GM18502 (cell line): ENCODE data around the gene ALDOC.
A peak's percentile ranks its signal among the peaks of the same experiment; 100 is the strongest.
"Not testable (repeated sequence)": the region's sequence is repeated elsewhere in the genome, so short reads cannot be mapped to it uniquely, and the experiment has no call there.

Experiments
- ATAC-seq: cut with Tn5 transposase; IDR thresholded peaks from one replicate; pipeline ENCODE4 v1.9.1; 2021; ENCODE audit warnings: mild to moderate bottlenecking; ENCODE audit not compliant: unreplicated experiment, poor library complexity

Gene ALDOC

GRCh38 chr17:28584434-28584833, 7.7 kb upstream of the ALDOC start:
- ATAC-seq = no peak

- ATAC-seq = no peak
These were observed 5.8 kb upstream of the ALDOC start for GRCh38 chr17:28582513-28582912.

GRCh38 chr17:28580959-28581358, 4.3 kb upstream of the ALDOC start:
- ATAC-seq = no peak

- no peak for ATAC-seq
These were observed 2.8 kb upstream of the ALDOC start for GRCh38 chr17:28579526-28579925.

GRCh38 chr17:28578246-28579195, 1.8 kb upstream of the ALDOC start:
- ATAC-seq = no peak

GRCh38 chr17:28577466-28577824, 750 bp upstream of the ALDOC start:
- ATAC-seq = no peak

- ATAC-seq = not testable (repeated sequence)
These were observed 679 bp downstream of the ALDOC start for GRCh38 chr17:28576016-28576415.

- no peak for ATAC-seq
These were observed 1.4 kb downstream of the ALDOC start for GRCh38 chr17:28575126-28575795.

GRCh38 chr17:28574526-28574925, 2.2 kb downstream of the ALDOC start:
- ATAC-seq = no peak

- ATAC-seq = no peak
These were observed 2.7 kb downstream of the ALDOC start for GRCh38 chr17:28573966-28574480.

GRCh38 chr17:28573521-28573920, 3.2 kb downstream of the ALDOC start:
- no peak for ATAC-seq

- no peak for ATAC-seq
These were observed 3.7 kb downstream of the ALDOC start for GRCh38 chr17:28573040-28573380.

- ATAC-seq = no peak
These were observed 4.2 kb downstream of the ALDOC start for GRCh38 chr17:28572259-28573039.

- peak; percentile 90 for ATAC-seq
These were observed 5.2 kb downstream of the ALDOC start, which contains the start of gene PIGS for GRCh38 chr17:28571361-28572122. Gene PIGS, minus strand, starts transcription at chr17:28571524. Its CDS starts 28 bp downstream, at chr17:28571496.

- peak; percentile 34 for ATAC-seq
These were observed 5.9 kb downstream of the ALDOC start for GRCh38 chr17:28570716-28571360.

GRCh38 chr17:28569446-28569845, 7.2 kb downstream of the ALDOC start:
- ATAC-seq = no peak

GRCh38 chr17:28567604-28568003, 9.1 kb downstream of the ALDOC start:
- ATAC-seq = peak; percentile 42

- no peak for ATAC-seq
These were observed 13.2 kb downstream of the ALDOC start for GRCh38 chr17:28563475-28563874.

- ATAC-seq = no peak
These were observed 21.7 kb downstream of the ALDOC start for GRCh38 chr17:28555022-28555421.
